Measurements from ENCODE around the gene BDKRB2. TPM values are rescaled to one million over a fixed set of nuclear protein-coding genes. Genes with fewer than 3 reads are reported as not detected.

The BDKRB2 gene
- total and polyA plus RNA-seq, 3 experiments from 2014 or later, result not detected

GRCh38 chr14:96284430-96284829, 79.8 kb downstream of the BDKRB2 start:
- H3K4me1 Mint-ChIP-seq, result no peaks in the 10 kb centered on the region
- peaks cover 0 to 2% of the 10 kb centered on the region in 2 donors for H3K27me3 Mint-ChIP-seq
- CTCF ChIA-PET, result no interaction called here
- Histone ChIP-seq H3K4me3 (ENCODE audit: low read length) (no peak overlapping the region), H3K36me3 (ENCODE audit: insufficient read depth, low read length) (peaks cover 13% of the 10 kb centered on the region), H3K27me3 (ENCODE audit: insufficient read depth, low read length, poor library complexity, severe bottlenecking) (no peaks in the 10 kb centered on the region), H3K9me3 (ENCODE audit: low read length) (no peaks in the 10 kb centered on the region), H3K27ac (ENCODE audit: low read depth, low read length) (no peak overlapping the region), H3K4me1 (ENCODE audit: insufficient read depth, low read length) (no peaks in the 10 kb centered on the region)
- no peaks in the 10 kb centered on the region for H3K9me3 Mint-ChIP-seq
- no peak overlapping the region for H3K27ac Mint-ChIP-seq
- H3K4me3 Mint-ChIP-seq, result no peak overlapping the region
- POLR2A ChIA-PET, result no interaction called here
- H3K36me3 Mint-ChIP-seq, result peaks cover 4 to 75% (median 24%) of the 10 kb centered on the region in 3 donors
- DNase-seq, result no peak

- no peaks in the 10 kb centered on the region for H3K4me1 Mint-ChIP-seq
- CTCF ChIA-PET, result no interaction called here
Observed at GRCh38 chr14:96285667-96286066, 81.0 kb downstream of the BDKRB2 start.

GRCh38 chr14:96286251-96286650, 81.6 kb downstream of the BDKRB2 start:
- POLR2A ChIA-PET, result interaction anchor here (0.6 kb wide), 1 partner anchor 153 kb away, joined by 4 read pairs; no protein-coding TSS in a partner anchor
- H3K36me3 Mint-ChIP-seq, result peaks cover 3 to 85% (median 29%) of the 10 kb centered on the region in 3 donors
- Histone ChIP-seq H3K4me1 (ENCODE audit: insufficient read depth, low read length) (no peaks in the 10 kb centered on the region), H3K27me3 (ENCODE audit: insufficient read depth, low read length, poor library complexity, severe bottlenecking) (no peaks in the 10 kb centered on the region), H3K36me3 (ENCODE audit: insufficient read depth, low read length) (peaks cover 30% of the 10 kb centered on the region), H3K27ac (ENCODE audit: low read depth, low read length) (no peak overlapping the region), H3K4me3 (ENCODE audit: low read length) (no peak overlapping the region), H3K9me3 (ENCODE audit: low read length) (no peaks in the 10 kb centered on the region)
- H3K4me3 Mint-ChIP-seq, result no peak overlapping the region
- H3K27me3 Mint-ChIP-seq, result no peaks in the 10 kb centered on the region
- no peaks in the 10 kb centered on the region for H3K9me3 Mint-ChIP-seq
- CTCF ChIA-PET, result no interaction called here
- H3K27ac Mint-ChIP-seq, result no peak overlapping the region
- no peaks in the 10 kb centered on the region for H3K4me1 Mint-ChIP-seq
- no peak for DNase-seq

More at GRCh38 chr14:96285667-96286066, 81.0 kb downstream of the BDKRB2 start:
- H3K9me3 ChIP-seq (ENCODE audit: low read length), result no peaks in the 10 kb centered on the region
- Mint-ChIP-seq H3K27me3 (no peaks in the 10 kb centered on the region), H3K27ac (no peak overlapping the region), H3K4me3 (no peak overlapping the region), H3K36me3 (peaks cover 3 to 82% (median 27%) of the 10 kb centered on the region in 3 donors), H3K9me3 (no peaks in the 10 kb centered on the region)
- no peak overlapping the region for H3K27ac ChIP-seq (ENCODE audit: low read depth, low read length)
- no peaks in the 10 kb centered on the region for H3K4me1 ChIP-seq (ENCODE audit: insufficient read depth, low read length)
- H3K4me3 ChIP-seq (ENCODE audit: low read length), result no peak overlapping the region
- H3K27me3 ChIP-seq (ENCODE audit: insufficient read depth, low read length, poor library complexity, severe bottlenecking), result no peaks in the 10 kb centered on the region
- POLR2A ChIA-PET, result interaction anchor here (0.6 kb wide), 1 partner anchor 154 kb away, joined by 4 read pairs; no protein-coding TSS in a partner anchor
- peaks cover 25% of the 10 kb centered on the region for H3K36me3 ChIP-seq (ENCODE audit: insufficient read depth, low read length)
- DNase-seq, result no peak

GRCh38 chr14:96287856-96288255, 83.2 kb downstream of the BDKRB2 start:
- H3K27me3 ChIP-seq (ENCODE audit: insufficient read depth, low read length, poor library complexity, severe bottlenecking), result no peaks in the 10 kb centered on the region
- Mint-ChIP-seq H3K9me3 (no peaks in the 10 kb centered on the region), H3K4me1 (no peaks in the 10 kb centered on the region), H3K27me3 (no peaks in the 10 kb centered on the region), H3K27ac (peak overlapping the region in 1 of 8 donors; percentile 48), H3K36me3 (peaks cover 3 to 85% (median 32%) of the 10 kb centered on the region in 3 donors), H3K4me3 (no peak overlapping the region)
- POLR2A ChIA-PET, result interaction anchor here (0.6 kb wide), 1 partner anchor 1118 kb away, joined by 5 read pairs; no protein-coding TSS in a partner anchor
- no peak overlapping the region for H3K4me3 ChIP-seq (ENCODE audit: low read length)
- no peak overlapping the region for H3K27ac ChIP-seq (ENCODE audit: low read depth, low read length)
- CTCF ChIA-PET, result no interaction called here
- peaks cover 33% of the 10 kb centered on the region for H3K36me3 ChIP-seq (ENCODE audit: insufficient read depth, low read length)
- no peak for DNase-seq
- no peaks in the 10 kb centered on the region for H3K9me3 ChIP-seq (ENCODE audit: low read length)
- H3K4me1 ChIP-seq (ENCODE audit: insufficient read depth, low read length), result no peaks in the 10 kb centered on the region

Other genes starting within 250 kb of the BDKRB2 start
- under 1 TPM; 0.58 to 0.61 TPM for gene C14orf132, start 165.5 kb upstream of the BDKRB2 start, total RNA-seq
- gene C14orf132, start 165.5 kb upstream of the BDKRB2 start, polyA plus RNA-seq, result 0.29 TPM
- gene BDKRB1, start 51.4 kb downstream of the BDKRB2 start, total RNA-seq, result not detected
- gene BDKRB1, start 51.4 kb downstream of the BDKRB2 start, polyA plus RNA-seq, result not detected
- gene ATG2B, start 158.5 kb downstream of the BDKRB2 start, total RNA-seq, result 10 to 100 TPM; 17.4 to 19.8 TPM
- 2.6 TPM for gene ATG2B, start 158.5 kb downstream of the BDKRB2 start, polyA plus RNA-seq
- 10 to 100 TPM; 23.7 to 24.6 TPM for gene GSKIP, start 158.7 kb downstream of the BDKRB2 start, total RNA-seq
- gene GSKIP, start 158.7 kb downstream of the BDKRB2 start, polyA plus RNA-seq, result 30.5 TPM
- gene AK7, start 187.3 kb downstream of the BDKRB2 start, total RNA-seq, result under 1 TPM; 0.55 to 0.69 TPM
- not detected for gene AK7, start 187.3 kb downstream of the BDKRB2 start, polyA plus RNA-seq

Measured in CD8-positive, alpha-beta memory T cell (primary cell).